IPS DF 6.9 (cell line): ENCODE results near the gene INPP4B.

Source experiments
- DNase-seq: peaks from one replicate; pipeline ENCODE4 v3.0.0-alpha.2; 2013; ENCODE audit warnings: low read depth, low spot score
- H3K27ac ChIP-seq: one replicate; pipeline ENCODE4 v1.5.1; 2013; ENCODE audit warnings: low read length, control low read depth
- H3K27me3 ChIP-seq: 2 replicates; pipeline ENCODE4 v1.6.1; 2013; ENCODE audit warnings: mild to moderate bottlenecking, low read length; ENCODE audit not compliant: control insufficient read depth, insufficient read depth
- H3K36me3 ChIP-seq: 2 replicates; pipeline ENCODE4 v1.6.1; 2013; ENCODE audit warnings: low read length; ENCODE audit not compliant: control insufficient read depth, insufficient read depth
- H3K4me1 ChIP-seq: 2 replicates; pipeline ENCODE4 v1.6.1; 2013; ENCODE audit warnings: low read length; ENCODE audit not compliant: control insufficient read depth, insufficient read depth
- H3K4me3 ChIP-seq: 2 replicates; pipeline ENCODE4 v1.5.1; 2013; ENCODE audit warnings: mild to moderate bottlenecking, low read length
- H3K9me3 ChIP-seq: 2 replicates; pipeline ENCODE4 v1.6.1; 2013; ENCODE audit warnings: low read length, inconsistent platforms; ENCODE audit not compliant: control insufficient read depth, insufficient read depth
- WGBS: extraction: QIAGEN DNeasy Blood & Tissue Kit; methylation state at CpG from one replicate; pipeline ENCODE4 v1.1.7; 2013; ENCODE audit warnings: mixed read lengths, missing lambda C conversion rate; ENCODE audit not compliant: insufficient read length, insufficient coverage; 5-methylcytosine and 5-hydroxymethylcytosine counted together

Gene INPP4B

GRCh38 chr4:142741995-142742394 is 104.1 kb downstream of the INPP4B start:
- Histone ChIP-seq H3K4me1 (no peaks in the 10 kb centered on the region), H3K27ac (no peak overlapping the region), H3K4me3 (no peak overlapping the region), H3K36me3 (no peaks in the 10 kb centered on the region), H3K27me3 (no peaks in the 10 kb centered on the region), H3K9me3 (no peaks in the 10 kb centered on the region)
- WGBS: no CpG with 5 or more reads among the region's 1 CpG
- no peak for DNase-seq

DNA sequence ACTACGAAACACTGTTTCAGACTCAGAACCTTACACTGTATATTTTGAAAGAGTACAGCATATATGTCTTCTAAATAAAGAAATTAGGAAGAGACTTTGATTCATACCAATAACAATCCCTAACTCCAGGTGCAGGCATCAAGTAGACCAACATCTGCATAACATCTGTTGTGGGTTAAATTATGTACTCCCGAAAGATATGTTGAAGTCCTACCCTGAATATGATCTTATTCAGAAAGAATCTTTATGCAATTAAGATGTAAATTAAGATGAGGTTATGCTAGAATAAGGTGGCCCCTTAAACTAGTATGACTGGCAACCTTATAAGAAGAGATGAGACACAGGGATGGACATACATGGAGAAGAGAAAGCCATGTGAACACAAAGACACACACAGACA is 117.9 kb downstream of the INPP4B start:
- no peaks in the 10 kb centered on the region for H3K27me3 ChIP-seq
- H3K4me3 ChIP-seq: no peak overlapping the region
- no peaks in the 10 kb centered on the region for H3K4me1 ChIP-seq
- H3K27ac ChIP-seq: no peak overlapping the region
- H3K9me3 ChIP-seq: no peaks in the 10 kb centered on the region
- DNase-seq: no peak
- H3K36me3 ChIP-seq: no peaks in the 10 kb centered on the region
- WGBS: no CpG with 5 or more reads among the region's 2 CpGs

DNA sequence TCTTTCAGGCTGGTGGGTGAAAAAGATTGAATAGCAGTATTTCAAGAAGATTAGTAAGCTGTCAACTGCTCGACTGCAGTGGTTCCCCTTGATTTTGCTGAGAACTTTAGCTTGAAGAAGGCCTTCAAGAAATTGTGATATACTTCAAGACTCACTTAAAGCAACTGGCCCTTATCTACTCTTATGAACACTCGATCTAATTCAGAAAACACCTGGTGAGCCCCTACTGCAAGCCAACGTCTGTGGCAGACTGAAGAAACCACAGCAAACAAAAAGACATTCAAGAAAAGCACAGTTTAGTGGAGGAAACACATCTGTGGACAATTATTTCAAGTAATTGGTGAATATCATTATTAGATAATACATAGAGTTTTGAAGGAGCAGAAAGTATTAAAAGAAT is 119.0 kb downstream of the INPP4B start:
- DNase-seq: no peak
- no peaks in the 10 kb centered on the region for H3K9me3 ChIP-seq
- H3K4me1 ChIP-seq: no peaks in the 10 kb centered on the region
- H3K27me3 ChIP-seq: no peaks in the 10 kb centered on the region
- no peaks in the 10 kb centered on the region for H3K36me3 ChIP-seq
- H3K27ac ChIP-seq: no peak overlapping the region
- no peak overlapping the region for H3K4me3 ChIP-seq
- WGBS: no CpG with 5 or more reads among the region's 3 CpGs

DNA sequence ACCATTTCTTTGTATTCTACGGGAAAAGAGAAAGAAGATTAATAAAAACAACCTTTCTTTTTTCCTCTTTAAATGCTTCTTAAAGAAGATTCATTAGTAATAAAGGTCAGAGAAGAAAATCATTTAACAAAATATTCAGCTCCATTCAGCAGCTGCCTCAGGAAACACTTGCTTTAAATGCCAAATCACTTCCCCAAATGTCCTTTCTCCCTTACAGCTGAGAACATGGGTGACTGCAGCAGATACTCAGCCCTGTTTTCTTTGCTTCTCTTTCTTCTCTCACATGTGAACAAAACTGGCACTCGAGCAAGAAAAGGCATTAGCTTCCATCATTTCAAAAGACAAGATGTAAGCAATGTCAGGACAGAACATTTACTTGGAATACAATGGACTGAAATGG is 120.2 kb downstream of the INPP4B start:
- H3K27ac ChIP-seq: no peak overlapping the region
- no CpG with 5 or more reads among the region's 2 CpGs for WGBS
- H3K36me3 ChIP-seq: no peaks in the 10 kb centered on the region

GRCh38 chr4:142721187-142721586 is 124.9 kb downstream of the INPP4B start:
- Histone ChIP-seq H3K9me3 (no peaks in the 10 kb centered on the region), H3K4me1 (no peaks in the 10 kb centered on the region), H3K27me3 (peaks cover 3% of the 10 kb centered on the region), H3K4me3 (no peak overlapping the region), H3K36me3 (no peaks in the 10 kb centered on the region), H3K27ac (no peak overlapping the region)
- no peak for DNase-seq
- whole genome bisulfite sequencing: no CpG with 5 or more reads among the region's 4 CpGs

More for the DNA sequence above, 120.2 kb downstream of the INPP4B start:
- no peak overlapping the region for H3K4me3 ChIP-seq
- DNase-seq: no peak
- H3K27me3 ChIP-seq: no peaks in the 10 kb centered on the region
- H3K4me1 ChIP-seq: no peaks in the 10 kb centered on the region
- H3K9me3 ChIP-seq: no peaks in the 10 kb centered on the region

GRCh38 chr4:142719854-142720541 is 126.1 kb downstream of the INPP4B start:
- Histone ChIP-seq H3K27ac (no peak overlapping the region), H3K9me3 (no peaks in the 10 kb centered on the region), H3K4me1 (no peaks in the 10 kb centered on the region), H3K36me3 (no peaks in the 10 kb centered on the region), H3K4me3 (no peak overlapping the region), H3K27me3 (peaks cover 11% of the 10 kb centered on the region)
- DNase-seq: no peak
- no CpG with 5 or more reads among the region's 5 CpGs for WGBS

DNA sequence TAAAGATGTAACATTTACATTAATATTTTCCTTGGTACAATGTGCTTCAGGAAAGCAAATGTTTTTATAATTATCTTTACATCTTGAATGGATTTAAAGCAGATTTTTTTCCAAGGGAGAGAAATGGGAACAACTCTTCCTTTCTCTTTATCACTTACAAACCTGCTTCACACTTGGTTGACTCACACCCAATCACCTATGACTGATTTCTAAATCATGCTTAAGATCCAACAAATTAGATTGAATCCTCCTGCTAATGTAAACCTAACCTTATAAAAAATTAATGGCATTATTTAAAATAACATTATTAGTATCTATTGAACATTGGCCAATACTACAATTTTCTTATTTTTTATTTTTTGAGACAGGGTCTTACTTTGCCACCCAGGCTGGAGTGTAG is 127.1 kb downstream of the INPP4B start:
- Histone ChIP-seq H3K27me3 (peaks cover 17% of the 10 kb centered on the region), H3K4me3 (no peak overlapping the region), H3K36me3 (no peaks in the 10 kb centered on the region), H3K4me1 (no peaks in the 10 kb centered on the region), H3K9me3 (no peaks in the 10 kb centered on the region), H3K27ac (no peak overlapping the region)
- DNase-seq: no peak

GRCh38 chr4:142715727-142716126 is 130.4 kb downstream of the INPP4B start:
- Histone ChIP-seq H3K4me1 (no peaks in the 10 kb centered on the region), H3K27ac (no peak overlapping the region), H3K36me3 (no peaks in the 10 kb centered on the region), H3K9me3 (no peaks in the 10 kb centered on the region), H3K4me3 (no peak overlapping the region), H3K27me3 (peaks cover 33% of the 10 kb centered on the region)
- no peak for DNase-seq

DNA sequence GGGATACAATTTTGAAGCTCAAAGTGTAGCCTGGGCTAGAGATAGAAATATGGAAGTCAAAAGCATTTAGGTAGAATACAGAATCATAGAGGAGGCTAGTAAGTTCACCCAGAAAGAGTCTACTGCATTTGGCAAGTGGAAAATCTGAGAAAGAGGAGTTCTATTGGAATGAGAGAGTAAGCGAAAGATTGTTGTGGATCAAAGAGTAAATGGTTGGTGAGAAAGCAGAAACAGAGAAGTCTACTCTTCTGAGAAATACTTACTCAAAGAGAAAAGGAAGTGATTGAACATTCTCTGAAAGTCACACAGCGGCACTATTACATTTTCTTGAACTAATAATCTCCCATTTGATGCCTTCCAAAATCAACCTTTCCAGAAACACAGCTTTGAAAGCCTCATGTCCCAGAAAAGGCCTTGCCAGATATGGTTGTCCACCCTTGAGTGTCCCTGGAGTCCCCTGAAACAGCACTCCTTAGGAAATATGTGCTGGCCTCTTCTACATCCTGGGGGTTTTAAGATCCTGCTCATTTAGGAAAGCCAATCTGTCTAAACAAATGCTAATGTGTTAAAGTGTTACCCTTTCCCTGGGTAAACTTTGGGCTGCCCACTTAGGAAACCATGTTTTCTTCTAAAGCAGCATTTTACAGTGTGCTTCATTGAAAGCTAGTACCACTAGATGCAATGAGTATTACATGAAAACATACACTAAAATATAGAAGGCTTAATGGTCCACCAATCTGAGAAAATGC is 132.6 kb downstream of the INPP4B start:
- no peaks in the 10 kb centered on the region for H3K36me3 ChIP-seq
- H3K9me3 ChIP-seq: no peaks in the 10 kb centered on the region
- H3K4me1 ChIP-seq: no peaks in the 10 kb centered on the region; the same call in 1 of the 2 replicates
- 100% methylated on average over 1 of the region's 2 CpGs for WGBS
- H3K27me3 ChIP-seq: peaks cover 37% of the 10 kb centered on the region
- no peak overlapping the region for H3K4me3 ChIP-seq
- no peak for DNase-seq
- H3K27ac ChIP-seq: no peak overlapping the region

- Histone ChIP-seq H3K27me3 (peaks cover 16% of the 10 kb centered on the region; the same call in 1 of the 2 replicates), H3K4me1 (peaks cover 2% of the 10 kb centered on the region), H3K27ac (no peak overlapping the region), H3K9me3 (no peaks in the 10 kb centered on the region), H3K4me3 (no peak overlapping the region), H3K36me3 (no peaks in the 10 kb centered on the region)
- no CpG with 5 or more reads among the region's 1 CpG for WGBS
- peak; percentile 7 for DNase-seq
Observed at GRCh38 chr4:142708231-142708630, 137.9 kb downstream of the INPP4B start.

DNA sequence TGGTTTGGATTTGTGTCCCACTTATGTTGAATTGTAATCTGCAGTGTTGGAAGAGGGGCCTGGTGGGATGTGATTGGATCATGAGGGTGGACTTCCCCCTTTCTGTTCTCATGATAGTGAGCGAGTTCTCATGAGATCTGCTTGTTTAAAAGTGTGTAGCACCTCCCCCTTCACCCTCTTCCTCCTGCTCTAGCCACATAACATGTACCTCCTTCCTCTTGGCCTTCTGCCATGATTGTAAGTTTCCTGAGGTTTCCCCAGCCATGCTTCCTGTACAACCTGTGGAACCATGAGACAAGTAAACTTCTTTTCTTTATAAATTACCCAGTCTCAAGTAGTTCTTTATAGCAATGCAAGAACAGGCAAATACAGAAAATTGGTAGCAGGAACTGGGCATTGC is 138.7 kb downstream of the INPP4B start:
- peaks cover 12% of the 10 kb centered on the region; the same call in 1 of the 2 replicates for H3K27me3 ChIP-seq
- no peak overlapping the region for H3K4me3 ChIP-seq
- WGBS: no CpG with 5 or more reads among the region's 1 CpG
- no peak for DNase-seq
- H3K4me1 ChIP-seq: peaks cover 2% of the 10 kb centered on the region
- H3K27ac ChIP-seq: no peak overlapping the region
- no peaks in the 10 kb centered on the region for H3K9me3 ChIP-seq
- H3K36me3 ChIP-seq: no peaks in the 10 kb centered on the region
